T follicular helper cell (primary cell): ENCODE data around the gene CLCN1.
"Not testable (repeated sequence)": the region's sequence is repeated elsewhere in the genome, so short reads cannot be mapped to it uniquely, and the experiment has no call there.

Experiments used
- DNase-seq: peaks from one replicate; pipeline ENCODE4 v3.0.0-alpha.2; 2020; ENCODE audit warnings: low read depth

CLCN1 gene

DNA sequence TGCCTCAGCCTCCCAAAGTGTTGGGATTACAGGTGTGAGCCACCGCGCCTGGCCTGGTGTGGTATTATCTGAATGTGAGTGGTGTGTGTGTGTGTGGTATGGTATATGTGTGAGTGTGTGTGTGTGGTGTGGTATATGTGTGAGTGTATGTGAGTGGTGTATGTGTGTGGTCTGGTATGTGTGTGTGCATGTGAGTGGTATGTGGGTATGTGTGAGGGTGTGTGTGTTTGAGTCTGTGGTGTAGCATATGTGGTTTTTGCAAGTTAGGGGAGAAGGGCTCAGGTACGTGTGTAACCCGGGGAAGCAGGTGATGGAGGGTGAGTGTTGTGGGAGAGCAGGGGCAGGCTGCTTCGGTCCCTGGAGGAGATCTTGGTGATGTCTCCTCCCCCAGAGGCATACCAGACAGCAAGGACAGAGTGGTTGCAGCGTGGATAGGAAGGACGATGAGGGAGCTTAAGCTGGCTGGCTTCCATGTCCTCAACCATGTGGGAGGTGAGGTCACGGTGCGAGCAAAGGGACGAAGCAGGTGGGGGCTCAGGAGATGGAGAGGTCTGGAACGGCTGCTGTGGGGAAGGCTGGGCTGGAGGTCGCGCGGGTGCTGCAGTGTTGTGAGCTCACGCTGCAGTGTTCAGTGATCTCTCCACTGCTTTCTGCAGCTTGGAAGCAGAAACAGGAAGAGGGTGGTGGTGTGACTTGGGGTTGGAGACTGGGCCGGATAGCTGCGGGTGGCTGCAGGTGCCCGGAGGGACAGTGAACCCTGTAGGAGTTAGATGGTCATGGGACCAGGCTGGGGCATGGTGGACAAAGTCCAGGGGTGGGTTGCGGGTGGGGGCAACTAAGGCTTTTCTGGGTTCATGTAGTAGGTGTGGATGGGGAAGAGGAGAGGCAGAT is 70.2 kb downstream of the CLCN1 start:
- no peak for DNase-seq

GRCh38 chr7:143387156-143387975 is 71.5 kb downstream of the CLCN1 start:
- no peak for DNase-seq

DNA sequence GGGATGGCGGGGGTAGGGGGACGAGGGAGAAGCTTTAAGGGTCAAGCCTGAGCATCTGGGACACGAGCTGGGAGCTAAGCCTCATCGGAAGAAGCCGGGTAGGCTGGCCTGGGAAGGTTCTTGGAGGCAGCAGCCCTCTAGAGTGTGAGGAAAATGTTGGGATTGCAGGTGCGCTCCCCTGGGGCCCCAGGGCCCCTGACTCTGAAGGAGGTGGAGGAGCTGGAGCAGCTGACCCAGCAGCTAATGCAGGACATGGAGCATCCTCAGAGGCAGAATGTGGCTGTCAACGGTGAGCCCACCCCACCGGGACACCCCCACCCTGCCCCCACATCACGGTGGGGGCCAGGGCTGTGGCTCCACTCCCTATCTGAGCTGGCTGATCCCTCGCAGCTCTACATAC is 72.1 kb downstream of the CLCN1 start:
- DNase-seq: no peak

DNA sequence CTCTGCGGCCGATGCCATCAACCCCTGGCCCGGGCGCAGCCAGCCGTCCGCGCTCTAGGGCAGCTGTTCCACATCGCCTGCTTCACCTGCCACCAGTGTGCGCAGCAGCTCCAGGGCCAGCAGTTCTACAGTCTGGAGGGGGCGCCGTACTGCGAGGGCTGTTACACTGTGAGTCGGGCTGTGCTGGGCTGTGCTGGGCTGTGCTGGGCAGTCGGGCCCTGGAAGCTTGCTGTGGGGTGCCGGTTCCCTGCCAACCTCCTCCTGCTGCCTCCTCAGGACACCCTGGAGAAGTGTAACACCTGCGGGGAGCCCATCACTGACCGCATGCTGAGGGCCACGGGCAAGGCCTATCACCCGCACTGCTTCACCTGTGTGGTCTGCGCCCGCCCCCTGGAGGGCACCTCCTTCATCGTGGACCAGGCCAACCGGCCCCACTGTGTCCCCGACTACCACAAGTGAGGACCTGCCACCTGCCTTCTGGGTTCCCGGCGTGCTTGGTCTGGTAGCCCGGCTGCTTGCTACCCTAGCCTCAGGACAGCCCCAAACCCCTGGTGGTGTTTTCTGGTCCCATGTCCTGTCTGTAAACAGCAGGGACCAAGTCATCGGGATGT is 72.7 kb downstream of the CLCN1 start:
- DNase-seq: no peak

DNA sequence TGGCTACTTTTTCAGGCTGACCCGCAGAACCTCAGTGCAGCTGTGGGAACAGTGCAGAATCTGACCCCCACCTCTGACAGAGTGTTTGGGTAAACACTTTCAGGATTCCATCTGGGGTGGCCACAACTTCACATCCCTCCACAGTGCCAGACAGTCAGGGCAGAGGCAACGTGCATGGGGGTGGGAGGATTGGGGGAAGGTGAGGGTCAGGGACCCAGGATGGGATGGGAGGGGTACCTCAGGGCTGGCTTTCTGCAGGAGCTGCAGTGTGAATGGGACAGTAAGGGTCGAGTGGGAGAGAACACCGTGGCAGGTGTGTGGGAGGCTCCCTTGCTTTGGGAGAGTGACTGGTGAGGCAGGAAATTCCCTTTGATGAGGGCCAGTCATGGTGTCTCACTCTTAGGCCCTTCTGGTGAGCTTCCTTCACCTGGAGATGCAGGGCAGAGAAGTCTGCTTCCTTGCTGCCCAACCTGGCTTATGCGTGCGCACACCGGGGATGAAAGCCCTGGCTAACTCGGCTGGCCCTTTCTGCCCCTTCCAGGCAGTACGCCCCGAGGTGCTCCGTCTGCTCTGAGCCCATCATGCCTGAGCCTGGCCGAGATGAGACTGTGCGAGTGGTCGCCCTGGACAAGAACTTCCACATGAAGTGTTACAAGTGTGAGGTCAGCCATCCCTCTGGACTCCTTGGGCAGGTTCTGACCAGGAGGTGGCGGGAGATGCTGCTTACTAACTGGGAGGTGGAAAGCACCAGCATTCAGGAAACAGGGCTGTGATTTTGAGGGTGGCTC is 73.6 kb downstream of the CLCN1 start:
- no peak for DNase-seq

DNA sequence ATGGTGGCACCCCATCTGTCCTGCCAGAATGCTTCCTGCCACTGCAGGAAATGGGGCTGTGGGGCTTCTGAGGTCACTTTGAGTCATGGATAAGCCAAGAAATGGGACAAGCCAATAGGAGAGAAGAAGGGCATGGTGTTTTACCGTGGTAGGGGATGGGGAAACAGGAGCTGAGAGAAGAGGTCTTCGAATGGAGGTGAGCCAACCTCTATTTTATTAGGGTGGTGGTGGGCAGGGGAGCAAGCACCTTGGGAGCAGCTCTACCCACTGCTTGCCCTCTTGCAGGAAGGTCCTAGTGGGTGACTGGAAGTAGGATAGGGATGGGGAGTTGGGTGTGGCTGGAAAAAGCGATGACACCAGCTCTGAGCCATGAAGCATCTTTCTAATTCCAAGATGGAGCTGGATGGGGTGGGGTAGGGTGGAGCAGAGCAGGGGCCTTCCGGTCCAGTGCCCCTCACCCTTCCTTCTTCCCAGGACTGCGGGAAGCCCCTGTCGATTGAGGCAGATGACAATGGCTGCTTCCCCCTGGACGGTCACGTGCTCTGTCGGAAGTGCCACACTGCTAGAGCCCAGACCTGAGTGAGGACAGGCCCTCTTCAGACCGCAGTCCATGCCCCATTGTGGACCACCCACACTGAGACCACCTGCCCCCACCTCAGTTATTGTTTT is 74.3 kb downstream of the CLCN1 start:
- no peak for DNase-seq

DNA sequence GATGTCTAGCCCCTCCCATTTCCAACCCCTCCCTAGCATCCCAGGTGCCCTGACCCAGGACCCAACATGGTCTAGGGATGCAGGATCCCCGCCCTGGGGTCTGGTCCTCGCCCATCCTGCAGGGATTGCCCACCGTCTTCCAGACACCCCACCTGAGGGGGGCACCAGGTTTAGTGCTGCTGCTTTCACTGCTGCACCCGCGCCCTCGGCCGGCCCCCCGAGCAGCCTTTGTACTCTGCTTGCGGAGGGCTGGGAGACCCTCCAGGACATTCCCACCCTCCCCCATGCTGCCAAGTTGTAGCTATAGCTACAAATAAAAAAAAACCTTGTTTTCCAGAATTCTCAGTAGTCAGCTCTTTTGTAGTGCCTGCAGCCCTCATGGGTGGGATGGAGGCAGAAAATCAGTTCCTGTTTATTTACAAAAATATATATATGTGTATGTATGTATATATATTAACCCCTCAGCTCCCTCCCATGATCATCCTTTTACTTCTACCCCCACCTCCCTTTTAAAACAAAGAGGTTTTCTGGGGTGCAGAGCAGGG is 74.9 kb downstream of the CLCN1 start:
- DNase-seq: no peak

- DNase-seq: no peak
Measured at GRCh38 chr7:143391462-143392404, 75.8 kb downstream of the CLCN1 start.

DNA sequence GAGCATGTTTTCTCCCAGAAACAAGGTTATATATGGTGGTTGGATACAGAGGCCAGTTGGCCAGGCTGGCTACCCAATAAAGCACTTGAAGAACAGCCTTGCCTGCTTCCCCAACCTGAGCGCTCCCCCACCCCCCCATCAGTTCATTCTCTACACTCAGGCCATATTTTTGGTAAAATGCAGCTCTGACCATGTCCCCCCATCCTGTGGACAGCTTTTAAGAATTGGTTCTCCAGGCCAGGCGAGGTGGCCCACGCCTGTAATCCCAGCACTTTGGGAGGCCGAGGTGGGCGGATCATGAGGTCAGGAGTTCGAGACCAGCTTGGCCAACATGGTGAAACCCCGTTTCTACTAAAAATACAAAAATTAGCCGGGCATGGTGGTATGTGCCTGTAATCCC is 76.5 kb downstream of the CLCN1 start:
- not testable (repeated sequence) for DNase-seq

GRCh38 chr7:143392875-143393266 is 77.0 kb downstream of the CLCN1 start:
- DNase-seq: no peak

- no peak for DNase-seq
Measured at GRCh38 chr7:143393267-143394041, 77.5 kb downstream of the CLCN1 start.

- no peak for DNase-seq
Measured at GRCh38 chr7:143394068-143394467, 78.2 kb downstream of the CLCN1 start.

DNA sequence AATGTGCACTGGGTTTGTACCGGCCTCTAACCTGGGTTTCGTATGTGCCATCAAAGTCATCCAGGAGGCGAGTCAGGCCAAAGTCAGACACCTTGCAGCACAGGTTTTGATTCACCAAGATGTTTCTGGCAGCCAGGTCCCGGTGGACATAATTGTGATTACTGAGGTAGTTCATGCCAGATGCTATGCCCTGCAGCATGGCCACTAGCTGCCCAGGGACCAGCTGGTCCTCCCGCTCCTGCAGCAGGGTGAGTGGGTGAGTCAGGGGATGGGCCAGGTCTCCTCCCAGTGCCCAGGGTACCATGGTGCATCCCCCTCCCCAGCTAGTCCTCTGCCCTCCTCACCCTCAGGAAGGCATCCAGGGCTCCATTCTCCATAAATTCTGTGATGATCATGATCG is 78.9 kb downstream of the CLCN1 start:
- no peak for DNase-seq

DNA sequence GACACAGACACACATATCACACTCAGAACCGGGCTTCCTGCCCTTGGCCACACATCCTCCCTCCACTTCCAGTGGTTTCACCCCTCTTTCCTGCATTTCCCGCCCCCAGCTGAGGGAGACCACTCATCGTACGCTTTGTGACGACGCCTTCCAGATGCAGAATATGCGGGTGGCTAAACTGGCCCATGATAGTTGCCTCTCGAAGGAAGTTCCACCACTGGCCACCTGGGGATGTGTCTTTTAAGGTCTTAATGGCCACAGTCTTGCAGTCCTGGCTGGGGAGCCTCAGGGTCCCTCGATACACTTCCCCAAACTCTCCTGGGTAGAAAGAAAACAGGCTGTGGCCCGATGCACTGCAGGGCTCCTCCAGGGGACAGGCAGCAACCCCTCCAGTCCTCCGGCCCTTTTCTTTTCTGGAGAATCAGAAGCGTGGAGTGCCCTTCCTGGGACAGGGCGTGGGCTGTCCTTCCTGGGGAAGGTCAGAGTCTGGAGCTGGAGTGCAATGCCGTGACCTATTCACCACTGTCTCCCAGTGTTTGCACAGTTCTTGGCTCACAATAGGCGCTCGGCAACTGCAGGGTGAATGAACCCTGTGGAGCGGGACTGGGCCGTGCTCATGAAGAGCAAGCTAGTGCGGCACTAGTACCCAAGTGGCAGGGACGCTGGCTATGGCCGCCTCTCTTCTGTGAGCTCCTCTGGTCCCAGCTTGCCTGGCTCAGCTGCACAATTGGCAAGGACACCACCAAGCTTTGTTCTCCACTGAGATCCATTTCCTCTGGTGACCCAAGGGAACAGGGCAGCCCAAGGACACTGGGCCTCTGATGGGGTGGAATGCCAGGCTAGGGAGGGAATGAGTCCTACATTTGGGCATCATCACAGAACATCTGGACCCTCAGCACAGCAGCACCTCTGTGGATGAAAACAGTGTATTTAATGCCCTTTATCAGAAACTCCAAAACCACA is 79.6 kb downstream of the CLCN1 start:
- no peak for DNase-seq

- no peak for DNase-seq
Measured at GRCh38 chr7:143396182-143396581, 80.3 kb downstream of the CLCN1 start.

GRCh38 chr7:143396625-143397556 is 81.0 kb downstream of the CLCN1 start:
- DNase-seq: no peak
